Measurements from ENCODE around the gene TCF7. TPM values are rescaled to one million over a fixed set of nuclear protein-coding genes. Genes with fewer than 3 reads are reported as not detected.

TCF7 gene
- total RNA-seq, 1 experiment from 2014 or later = 18.2 TPM

DNA sequence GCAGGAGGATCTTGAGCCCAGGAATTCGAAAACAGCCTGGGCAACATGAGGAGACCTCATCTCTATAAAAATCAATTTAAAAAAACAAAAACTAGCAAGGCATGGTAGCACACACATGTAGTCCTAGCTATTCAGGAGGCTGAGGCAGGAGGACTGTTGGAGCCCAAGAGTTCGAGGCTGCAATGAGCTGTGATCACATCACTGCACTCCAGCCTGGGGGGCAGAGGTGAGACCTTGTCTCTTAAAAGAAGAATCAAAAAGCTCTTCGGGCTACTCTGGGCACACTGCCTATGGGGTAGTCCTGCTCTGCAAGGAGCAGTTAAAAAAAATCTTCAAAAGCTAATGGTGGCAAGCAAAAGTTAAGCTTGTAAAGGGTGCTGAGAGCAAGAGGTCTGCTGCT, 38.8 kb downstream of the TCF7 start:
- TF ChIP-seq, protein P1, sequence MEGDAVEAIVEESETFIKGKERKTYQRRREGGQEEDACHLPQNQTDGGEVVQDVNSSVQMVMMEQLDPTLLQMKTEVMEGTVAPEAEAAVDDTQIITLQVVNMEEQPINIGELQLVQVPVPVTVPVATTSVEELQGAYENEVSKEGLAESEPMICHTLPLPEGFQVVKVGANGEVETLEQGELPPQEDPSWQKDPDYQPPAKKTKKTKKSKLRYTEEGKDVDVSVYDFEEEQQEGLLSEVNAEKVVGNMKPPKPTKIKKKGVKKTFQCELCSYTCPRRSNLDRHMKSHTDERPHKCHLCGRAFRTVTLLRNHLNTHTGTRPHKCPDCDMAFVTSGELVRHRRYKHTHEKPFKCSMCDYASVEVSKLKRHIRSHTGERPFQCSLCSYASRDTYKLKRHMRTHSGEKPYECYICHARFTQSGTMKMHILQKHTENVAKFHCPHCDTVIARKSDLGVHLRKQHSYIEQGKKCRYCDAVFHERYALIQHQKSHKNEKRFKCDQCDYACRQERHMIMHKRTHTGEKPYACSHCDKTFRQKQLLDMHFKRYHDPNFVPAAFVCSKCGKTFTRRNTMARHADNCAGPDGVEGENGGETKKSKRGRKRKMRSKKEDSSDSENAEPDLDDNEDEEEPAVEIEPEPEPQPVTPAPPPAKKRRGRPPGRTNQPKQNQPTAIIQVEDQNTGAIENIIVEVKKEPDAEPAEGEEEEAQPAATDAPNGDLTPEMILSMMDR (conservative IDR thresholded peaks at IDR 0.05) = no peak
- no peak overlapping the region for H2AK5ac ChIP-seq (ENCODE audit: insufficient read length, low read length)
- no peak overlapping the region for H4K91ac ChIP-seq (ENCODE audit: insufficient read length, low read depth, low read length)
- H2BK12ac ChIP-seq (ENCODE audit: insufficient read length, low read depth, low read length) = no peak overlapping the region
- no peak overlapping the region for H3K27ac ChIP-seq (ENCODE audit: insufficient read length, low read depth, low read length)
- no peaks in the 10 kb centered on the region for H3K4me1 ChIP-seq (ENCODE audit: insufficient read depth, low read length)
- no peaks in the 10 kb centered on the region for H4K20me1 ChIP-seq (ENCODE audit: control insufficient read depth, insufficient read depth, insufficient read length)
- no peak overlapping the region for H3K4ac ChIP-seq (ENCODE audit: low read depth, low read length)
- H3K4me2 ChIP-seq (ENCODE audit: insufficient read depth, insufficient read length, low read length) = no peak overlapping the region
- no peaks in the 10 kb centered on the region for H3K27me3 ChIP-seq (ENCODE audit: insufficient read depth, low read length)
- no CpG with 5 or more reads among the region's 3 CpGs for WGBS (ENCODE audit: extremely low coverage, insufficient read length, low lambda C conversion rate)
- H3K79me1 ChIP-seq (ENCODE audit: insufficient read depth, low read depth, low read length, poor library complexity, severe bottlenecking) = no peaks in the 10 kb centered on the region
- no peaks in the 10 kb centered on the region for H3K4me1 Mint-ChIP-seq
- H3K23ac ChIP-seq (ENCODE audit: insufficient read length, low read depth, low read length) = no peak overlapping the region
- no peak overlapping the region for H3K27ac Mint-ChIP-seq
- H3K79me2 ChIP-seq (ENCODE audit: insufficient read depth, low read length) = no peaks in the 10 kb centered on the region
- no peak overlapping the region for H3K4me3 Mint-ChIP-seq
- no peak overlapping the region for H3K9ac ChIP-seq (ENCODE audit: extremely low read depth, insufficient read length, low read length)
- H3K36me3 Mint-ChIP-seq (ENCODE audit: insufficient read depth in 1 of 3, low read depth in 3 of 3) = peaks cover 29 to 78% (median 69%) of the 10 kb centered on the region in 3 experiments
- no peak overlapping the region for H2BK20ac ChIP-seq (ENCODE audit: low read depth, low read length, poor library complexity, severe bottlenecking)
- no peaks in the 10 kb centered on the region for H3K27me3 Mint-ChIP-seq (ENCODE audit: low read depth)
- H4K5ac ChIP-seq (ENCODE audit: insufficient read length, low read depth, low read length) = no peak overlapping the region
- no peak overlapping the region for H3K56ac ChIP-seq (ENCODE audit: insufficient read length, low read depth, low read length)
- no peak overlapping the region for H2BK15ac ChIP-seq (ENCODE audit: low read depth, low read length)
- no peak overlapping the region for H2BK5ac ChIP-seq (ENCODE audit: insufficient read length, low read length)
- no peak overlapping the region for H3K18ac ChIP-seq (ENCODE audit: insufficient read length, low read depth, low read length)
- H4K8ac ChIP-seq (replicated peaks; ENCODE audit: insufficient read length, low read depth, low read length) = no peak overlapping the region
- no peak for DNase-seq
- H3K9me3 Mint-ChIP-seq = no peaks in the 10 kb centered on the region
- no peak overlapping the region for H2BK120ac ChIP-seq (ENCODE audit: low read depth, low read length, poor library complexity, severe bottlenecking)
- H3K23me2 ChIP-seq (ENCODE audit: insufficient read length, low read depth, low read length, poor library complexity, severe bottlenecking) = no peaks in the 10 kb centered on the region
- no peak overlapping the region for H3T11ph ChIP-seq (ENCODE audit: low read length)
- H2AFZ ChIP-seq (ENCODE audit: low read length) = no peak overlapping the region
- no peak overlapping the region for H3K14ac ChIP-seq (ENCODE audit: insufficient read depth, low read length)
- no peaks in the 10 kb centered on the region for H3K9me3 ChIP-seq (ENCODE audit: control insufficient read depth, low read depth, low read length)

Data from H9 (cell line).